ENCODE results near the gene ASCC3.

ASCC3 gene

DNA sequence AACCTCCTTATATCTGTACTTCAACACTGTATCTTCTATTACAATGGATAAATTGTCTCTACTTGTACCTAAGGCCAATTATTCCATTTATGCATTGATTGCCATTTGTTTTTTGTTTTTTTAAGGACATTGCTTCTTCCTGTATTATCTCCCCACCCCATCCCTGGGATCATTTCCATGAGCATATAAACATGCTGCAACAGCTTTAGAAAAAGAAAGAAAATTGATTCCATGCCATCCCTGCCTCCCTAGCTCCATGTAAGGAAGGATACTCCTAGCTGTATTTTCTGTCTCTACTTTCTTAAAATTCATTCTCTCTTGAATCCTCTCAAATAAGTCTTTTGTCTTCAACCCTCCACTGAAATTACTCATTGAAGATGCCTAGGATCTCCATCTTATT lies 314.6 kb downstream of the ASCC3 start:
- DNase-seq, result no peak

DNA sequence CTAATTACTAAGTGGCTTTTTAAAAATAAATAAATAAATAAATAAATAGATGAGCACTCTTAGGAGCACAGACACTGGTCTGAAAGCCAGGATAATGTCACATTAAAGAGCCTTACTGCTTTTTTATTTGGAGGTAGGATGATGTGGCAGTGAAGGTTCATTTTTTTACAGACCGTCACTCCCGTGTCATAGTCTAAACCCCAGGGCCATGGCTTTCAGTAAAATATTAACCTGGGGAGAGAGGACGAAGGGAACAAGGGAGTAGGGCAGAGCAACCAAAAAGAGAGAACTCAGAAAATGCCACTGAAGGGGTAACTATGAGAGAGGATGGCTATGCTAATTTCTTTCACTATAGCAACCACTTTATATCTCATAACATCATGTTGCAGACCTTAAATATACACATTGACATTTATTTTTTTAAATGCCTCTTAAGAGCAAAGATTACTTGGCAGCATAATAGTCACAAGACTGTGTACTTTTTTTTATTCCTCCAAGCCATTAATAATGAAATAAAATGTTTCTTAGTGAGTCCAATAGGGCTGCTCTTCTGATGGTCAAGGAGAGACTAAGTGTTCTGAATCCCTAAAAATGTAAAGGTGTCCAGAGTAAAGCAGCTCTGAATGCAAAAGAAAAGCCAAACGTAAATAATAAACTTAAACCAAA lies 315.6 kb downstream of the ASCC3 start:
- no peak for DNase-seq

DNA sequence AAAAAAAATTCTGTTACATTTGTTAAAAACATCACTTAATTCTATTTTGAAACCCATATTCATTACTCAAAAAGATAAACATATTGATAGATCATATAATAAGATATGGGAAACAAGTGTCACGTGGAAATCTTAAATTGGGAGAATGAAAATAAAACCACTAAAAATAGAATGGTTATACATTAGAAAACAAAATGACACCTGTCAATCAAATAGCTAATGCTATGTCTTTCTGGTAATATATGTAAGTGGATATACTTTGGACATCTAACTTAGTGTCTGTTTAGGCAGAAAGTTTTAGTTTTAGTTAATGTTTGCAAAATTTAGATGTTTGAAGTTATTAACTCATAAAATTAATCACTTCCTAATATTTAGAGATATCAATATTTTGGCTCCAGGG lies 321.3 kb downstream of the ASCC3 start:
- DNase-seq, result no peak

DNA sequence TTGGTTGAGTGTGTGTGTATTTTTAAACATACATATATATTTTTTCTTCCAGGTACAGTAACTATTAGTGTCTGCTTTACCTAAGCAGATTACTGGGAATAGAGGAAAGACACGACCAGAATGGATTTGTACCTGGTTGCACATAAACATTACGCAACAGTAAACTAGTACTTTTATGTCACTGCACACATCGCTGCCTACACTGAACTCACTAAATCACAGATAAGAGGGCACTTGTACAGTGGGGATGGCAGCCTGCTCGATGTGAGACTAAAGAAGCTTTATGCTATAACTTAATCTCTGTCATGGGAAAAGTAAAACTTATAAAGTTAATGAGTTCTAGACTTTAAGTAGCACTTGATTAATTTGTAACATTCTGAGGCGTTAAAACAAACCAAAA lies 326.9 kb downstream of the ASCC3 start:
- no peak for DNase-seq

DNA sequence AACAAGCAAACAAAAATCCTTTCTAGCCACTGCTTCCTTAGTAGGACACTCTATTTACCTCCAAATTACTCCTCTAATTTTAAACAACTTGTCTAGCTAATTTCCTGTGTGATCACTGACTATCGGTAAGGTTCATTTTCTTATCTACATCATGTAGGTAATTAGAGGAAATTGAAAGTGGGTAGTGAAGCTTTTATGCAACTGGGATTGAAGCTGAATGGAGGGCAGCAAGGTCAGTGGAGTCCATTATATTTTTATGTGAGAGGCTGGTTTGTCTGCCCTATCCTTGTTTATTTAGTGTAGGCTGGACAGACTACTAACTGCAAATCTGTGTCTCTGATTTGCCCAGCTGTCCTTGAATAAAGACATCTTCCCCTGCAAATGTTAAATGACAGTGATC lies 327.9 kb downstream of the ASCC3 start:
- peak; percentile 65 to 79 for DNase-seq

DNA sequence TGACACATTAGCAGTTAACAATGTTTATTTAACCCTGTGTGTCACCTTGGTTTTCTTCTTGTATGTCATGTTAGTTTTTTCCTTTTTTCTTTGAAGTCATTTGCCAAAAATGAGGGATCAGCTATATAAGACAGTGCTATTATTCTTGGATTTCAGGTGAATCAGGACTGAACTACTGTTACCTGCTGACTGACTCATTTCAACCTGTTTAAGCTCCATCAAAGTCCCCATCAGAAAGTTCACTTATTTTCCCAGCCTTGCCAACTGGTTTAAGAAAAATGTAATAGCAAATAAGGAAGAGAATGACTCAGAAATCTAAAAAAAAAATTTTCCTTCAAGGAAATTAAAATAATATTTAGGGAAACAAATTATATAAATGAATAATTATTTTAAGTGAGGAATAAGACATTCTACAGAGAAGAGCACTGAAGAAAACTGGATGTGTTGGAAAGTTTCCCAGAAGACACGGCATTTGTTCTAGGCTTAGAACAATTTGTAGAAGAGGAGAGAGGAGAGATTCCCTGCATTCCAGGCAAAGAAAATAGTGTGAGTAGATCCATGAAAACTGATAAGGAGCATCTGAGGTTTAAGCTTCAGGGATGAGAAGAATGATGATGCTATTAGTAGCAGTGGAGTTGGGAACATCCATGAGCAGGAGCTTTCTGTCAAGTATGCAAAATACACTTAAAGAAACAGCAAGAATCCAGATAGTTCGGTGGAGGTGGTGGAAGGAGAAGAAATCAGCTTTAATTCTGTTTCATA lies 331.5 kb downstream of the ASCC3 start:
- DNase-seq, result no peak

DNA sequence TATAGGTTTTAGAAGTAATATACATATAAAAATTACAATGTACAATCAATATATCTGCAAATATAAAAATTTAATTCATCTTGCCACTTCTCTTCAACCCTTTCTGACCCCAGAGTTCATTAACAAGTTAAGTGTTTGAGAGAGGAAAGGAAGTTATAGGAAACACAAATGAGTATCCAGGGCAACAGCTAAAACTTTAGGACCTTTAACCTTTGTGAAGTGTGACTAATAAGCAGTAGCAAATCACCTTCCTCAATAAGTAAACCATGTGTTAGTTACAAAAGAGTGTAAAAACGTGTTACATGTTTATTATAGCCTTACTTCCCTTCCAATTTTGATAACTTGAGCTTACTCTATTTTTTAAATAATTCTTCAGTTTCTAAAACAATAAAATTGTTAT lies 343.0 kb downstream of the ASCC3 start:
- no peak for DNase-seq

DNA sequence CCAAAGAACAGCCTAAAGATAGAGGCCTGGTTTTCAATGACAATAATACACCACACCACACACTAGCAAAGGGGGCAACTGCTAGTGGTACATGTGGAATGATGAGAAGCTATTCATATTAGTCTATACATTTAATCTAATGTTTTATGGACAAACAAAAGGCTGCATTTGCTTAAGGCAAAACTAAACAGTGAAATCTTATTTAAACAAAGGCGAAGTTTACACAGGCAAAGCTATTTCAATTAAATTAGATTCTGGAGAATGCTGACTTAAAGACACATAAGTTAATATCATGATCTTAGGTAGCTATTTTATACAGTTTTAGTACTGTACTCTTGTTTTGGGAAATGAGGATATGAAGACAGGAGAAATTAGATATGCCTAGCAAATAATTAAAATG lies 362.5 kb downstream of the ASCC3 start:
- DNase-seq, result no peak

DNA sequence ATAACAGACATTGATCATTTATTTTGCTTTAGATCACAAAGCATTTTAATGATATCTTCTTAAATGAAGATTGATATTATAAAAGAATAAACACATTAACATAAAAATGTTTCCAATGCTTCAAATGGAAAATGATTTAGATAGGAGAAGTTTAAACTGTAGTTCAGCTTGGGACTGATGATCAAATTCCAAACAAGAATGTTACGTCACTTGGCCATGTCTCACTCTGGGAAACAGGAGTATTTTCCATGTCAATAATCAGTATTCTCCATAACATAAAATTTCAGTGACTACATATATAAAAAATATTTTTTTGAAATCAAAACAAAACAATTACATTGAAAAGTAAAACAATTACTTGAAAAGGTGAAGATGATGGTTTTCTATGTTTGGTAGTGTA lies 363.5 kb downstream of the ASCC3 start:
- no peak for DNase-seq

DNA sequence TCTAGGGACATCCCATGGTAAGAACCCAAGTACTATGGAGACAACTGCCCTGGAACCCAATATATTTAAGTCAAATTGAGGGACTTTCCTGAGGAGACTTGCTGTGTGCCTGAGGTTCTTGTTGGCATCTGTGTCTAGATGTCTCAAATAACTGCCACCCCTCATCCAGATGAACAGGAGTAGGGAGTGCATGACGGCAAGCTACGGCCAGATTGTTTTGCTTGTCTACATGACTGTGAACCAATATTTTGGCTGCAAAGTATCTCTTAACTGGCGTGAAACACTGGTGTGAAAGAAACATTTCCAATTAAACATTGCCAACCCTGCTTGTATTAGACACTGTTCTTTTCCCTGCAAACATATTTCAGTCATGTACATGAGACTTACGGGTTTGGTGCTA lies 364.0 kb downstream of the ASCC3 start:
- no peak for DNase-seq

DNA sequence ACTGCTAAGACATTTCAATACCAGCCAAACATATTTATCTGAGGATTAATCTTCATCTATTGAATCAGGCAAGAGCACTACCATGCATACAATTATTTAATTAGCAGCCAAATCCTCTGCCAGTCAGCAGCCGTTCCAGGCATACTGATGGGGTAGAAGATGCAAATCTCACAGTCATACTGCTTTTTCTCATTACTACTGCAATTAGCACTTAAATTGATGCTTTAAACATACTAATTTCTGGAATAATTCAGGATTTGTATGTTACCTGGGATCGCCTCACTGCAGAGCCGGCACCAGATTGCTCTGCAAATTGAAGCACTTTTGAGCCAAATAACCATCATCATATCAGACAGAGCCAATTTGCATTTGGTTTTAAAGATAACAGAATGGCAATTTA lies 366.5 kb downstream of the ASCC3 start:
- DNase-seq, result no peak

DNA sequence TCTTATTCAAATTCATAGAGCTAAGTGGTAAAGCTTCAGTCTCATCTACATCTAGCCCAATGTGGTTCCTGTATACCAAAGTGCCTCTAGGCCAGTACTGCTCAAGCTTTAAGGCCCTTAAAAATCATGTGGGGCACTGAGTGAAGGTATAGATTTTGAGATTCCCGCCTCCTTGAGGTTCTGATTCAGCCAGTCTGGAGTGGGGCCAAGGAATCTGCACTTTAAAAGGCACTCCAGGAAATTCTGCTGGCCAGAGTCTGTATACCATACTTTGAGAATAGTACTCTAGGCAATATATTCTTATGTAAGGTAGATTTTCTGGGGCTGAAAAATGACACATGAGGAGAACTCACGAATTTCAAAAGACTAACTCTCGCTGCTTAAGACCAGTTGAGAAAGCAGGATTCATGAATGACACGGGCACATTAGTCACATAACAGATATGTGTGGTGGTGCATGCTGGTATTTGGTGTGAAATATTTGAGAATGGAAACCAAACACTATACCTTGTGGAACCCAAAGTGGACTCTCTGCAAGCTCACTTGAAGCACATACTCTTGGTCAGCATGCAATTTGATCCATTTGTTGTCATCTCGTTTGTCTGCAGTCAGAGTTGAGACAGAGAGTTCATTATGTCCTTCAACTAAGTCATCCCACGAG lies 368.8 kb downstream of the ASCC3 start:
- DNase-seq, result no peak

DNA sequence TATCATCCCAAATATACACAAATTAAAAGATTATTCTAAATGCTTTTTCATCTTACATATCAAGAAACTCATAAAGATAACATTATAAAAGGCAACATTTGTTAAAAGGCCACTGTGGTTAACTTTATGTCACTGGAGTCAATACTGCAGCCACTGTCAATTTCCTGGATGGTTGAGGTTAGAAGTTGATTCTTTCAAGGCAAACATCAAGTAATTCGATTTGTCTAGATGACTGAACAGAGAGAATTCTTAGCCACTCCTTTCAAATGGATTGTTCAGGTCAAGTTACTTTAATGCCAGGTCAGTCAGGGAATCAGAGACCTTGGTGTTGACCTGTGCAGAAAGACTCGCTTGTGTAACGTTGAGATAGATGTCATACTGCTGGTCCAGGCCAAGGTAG lies 372.0 kb downstream of the ASCC3 start:
- no peak for DNase-seq

DNA sequence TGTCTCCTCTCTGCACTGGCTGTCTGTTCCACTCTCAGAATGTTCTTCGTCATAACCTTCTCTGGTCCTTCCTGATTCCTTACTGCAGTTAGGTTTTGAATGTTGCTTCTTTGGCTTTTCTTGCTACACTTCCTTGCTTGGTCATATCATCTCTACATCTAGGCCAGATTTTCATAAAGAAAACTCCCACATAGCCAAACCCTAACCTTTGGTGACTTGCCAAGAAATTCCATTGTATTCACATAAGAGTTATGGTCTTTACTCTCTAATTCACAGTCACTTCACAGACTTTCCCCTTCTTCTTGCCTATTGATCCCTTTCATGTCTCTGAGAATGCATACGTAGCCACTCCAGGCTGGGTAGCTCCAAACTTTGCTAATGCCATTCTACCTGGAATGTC lies 374.5 kb downstream of the ASCC3 start:
- no peak for DNase-seq

DNA sequence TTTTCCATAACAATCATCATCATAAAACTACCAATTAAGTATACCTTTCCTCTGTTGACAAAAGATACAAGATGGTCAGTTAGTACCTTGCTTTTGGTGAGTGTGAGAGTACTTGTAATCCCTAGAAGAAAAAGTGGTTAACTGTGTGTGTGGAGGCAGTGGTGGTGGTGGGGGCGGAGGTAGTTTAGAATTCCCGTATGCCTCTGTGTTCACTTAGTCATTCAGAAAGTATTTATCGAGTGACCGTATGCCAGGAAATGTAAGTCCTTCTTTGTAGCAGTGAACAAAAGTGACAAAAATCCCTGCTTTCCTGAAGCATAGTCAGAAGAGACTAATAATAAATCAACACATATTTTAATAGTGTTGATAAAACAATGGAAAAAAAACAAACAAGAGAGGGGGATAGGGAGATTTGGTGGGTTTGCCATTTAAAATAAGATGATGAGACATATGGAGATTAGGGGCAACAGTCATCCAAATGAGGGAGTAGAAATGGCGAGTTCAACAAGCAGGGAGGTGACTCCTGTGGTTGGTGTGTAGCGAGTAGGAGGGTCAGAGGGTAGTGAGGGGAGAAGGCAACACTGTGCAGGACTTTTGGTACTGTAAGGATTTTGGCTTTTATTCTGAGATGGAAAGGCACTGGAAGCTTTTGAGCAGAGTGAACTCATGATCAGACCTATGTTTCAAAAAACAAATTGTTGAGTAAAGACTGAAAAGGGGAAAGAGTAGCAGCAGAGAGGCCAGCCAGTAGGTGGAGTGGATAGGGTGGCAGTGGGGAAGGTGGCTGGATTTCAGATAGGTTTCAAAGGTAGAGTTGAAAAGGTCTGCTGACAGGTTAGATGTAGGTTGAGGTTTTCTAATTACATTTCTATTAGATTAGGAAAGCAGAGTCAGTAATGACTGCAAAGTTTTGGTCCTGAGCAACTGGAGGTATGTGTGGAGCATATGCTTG lies 376.1 kb downstream of the ASCC3 start:
- DNase-seq, result no peak

DNA sequence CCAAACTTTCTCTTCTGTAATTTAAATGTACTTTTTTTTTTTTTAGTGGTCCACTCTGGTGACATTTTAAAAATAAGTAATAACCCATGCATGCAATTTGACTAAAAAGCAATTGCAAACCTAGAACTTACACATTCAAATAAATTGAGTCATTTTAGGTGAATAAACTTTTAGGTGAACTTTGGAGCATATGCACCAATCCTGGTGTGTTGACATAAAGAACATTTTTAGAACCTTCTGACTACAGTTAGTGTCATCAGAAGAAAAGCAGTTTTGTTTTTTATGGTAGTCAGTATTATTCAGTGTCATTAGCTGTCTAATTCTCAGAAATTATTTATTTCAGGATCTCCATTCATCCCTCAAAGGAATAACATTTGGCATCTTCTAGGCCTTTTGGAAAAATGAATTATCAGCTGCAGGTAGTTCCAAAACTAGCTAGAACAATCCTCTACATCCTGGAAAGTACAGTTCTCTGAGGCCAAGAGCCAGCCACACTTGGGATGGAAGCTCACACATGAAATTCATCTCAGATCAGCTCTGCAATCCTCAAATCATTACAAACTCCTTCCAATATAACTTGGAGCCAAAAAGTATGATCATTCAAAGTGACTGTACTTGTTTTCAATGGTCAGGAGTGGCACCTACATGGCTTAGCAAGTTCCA lies 378.0 kb downstream of the ASCC3 start:
- DNase-seq, result no peak

DNA sequence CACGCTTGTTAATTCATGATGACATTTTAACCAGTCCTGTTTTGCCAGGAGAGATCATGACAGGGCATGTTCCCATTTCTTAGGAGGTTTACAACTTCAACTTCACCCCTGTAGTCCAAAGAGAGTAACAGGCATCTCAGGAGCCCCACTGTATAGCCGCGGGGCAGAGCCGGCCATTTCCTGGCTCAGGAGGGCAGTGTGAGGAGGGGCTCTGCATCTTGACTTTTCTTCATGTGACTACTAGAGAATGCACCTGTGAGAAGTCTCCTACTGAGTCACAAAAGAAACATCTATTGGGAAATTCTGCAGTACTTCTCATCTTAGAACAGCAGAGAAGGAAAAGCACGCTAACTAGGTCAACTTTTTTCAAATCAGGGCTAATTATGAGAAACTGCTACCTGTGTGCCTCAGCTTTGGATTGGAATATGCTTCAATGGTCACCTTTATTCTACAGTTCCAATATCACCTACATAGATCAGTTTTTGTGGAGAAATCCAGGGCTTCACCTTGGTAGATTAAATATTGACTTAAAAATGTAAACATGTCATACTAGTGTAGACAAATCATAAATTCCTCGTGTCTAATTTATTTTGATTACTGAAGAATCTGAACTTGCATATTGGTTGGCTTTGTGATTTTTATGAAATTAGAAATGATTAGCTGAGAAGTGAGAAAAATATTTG lies 387.8 kb downstream of the ASCC3 start:
- DNase-seq, result no peak

DNA sequence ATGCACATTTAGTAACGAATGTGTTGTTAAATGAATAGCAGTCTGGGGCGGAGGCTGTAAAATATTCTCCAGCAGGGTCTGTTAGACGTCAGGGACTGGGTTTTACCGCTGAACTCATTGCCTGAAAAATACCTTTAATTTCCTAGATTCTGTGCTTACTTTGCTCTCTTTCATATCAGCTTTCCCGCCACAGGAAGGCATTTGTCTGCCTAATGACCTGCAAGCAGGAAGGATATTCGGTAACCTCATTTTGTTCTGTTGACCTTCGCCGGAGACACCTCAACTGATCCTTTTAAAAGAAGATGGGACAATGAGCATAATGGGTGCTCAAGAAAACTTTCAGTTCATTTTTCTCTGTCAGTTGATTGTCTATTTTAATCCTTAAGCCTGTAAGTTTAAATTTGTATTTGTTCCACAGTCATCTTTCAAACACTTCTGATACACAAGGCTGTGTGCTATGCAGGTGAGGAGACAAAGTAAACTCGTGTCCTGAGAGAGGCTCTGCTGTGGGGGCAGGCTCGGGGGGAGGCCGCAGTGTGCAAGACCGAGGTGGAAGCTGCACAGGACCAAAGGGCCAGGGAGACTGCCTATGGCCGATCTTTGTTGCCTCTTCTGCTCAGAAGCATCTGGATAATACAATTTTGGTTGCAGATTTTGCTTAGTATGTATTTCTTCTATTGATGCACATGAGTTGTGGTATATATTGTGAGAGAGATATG lies 389.0 kb downstream of the ASCC3 start:
- no peak for DNase-seq

DNA sequence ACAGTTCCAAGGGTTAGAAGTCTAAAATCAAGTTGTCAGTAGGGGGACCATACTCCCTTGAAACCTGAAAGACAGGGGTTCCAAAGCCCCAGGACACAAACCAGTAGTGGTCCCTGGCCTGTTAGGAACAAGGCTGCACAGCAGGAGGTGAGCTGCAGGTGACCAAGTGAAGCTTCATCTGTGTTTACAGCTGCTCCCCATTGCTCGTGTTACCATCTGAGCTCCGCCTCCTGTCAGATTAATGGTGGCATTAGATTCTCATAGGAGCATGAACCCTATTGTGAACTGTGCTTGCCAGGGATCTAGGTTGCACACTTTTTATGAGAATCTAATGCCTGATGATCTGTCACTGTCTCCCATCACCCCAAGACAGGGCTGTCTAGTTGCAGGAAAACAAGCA lies 391.1 kb downstream of the ASCC3 start:
- DNase-seq, result no peak

DNA sequence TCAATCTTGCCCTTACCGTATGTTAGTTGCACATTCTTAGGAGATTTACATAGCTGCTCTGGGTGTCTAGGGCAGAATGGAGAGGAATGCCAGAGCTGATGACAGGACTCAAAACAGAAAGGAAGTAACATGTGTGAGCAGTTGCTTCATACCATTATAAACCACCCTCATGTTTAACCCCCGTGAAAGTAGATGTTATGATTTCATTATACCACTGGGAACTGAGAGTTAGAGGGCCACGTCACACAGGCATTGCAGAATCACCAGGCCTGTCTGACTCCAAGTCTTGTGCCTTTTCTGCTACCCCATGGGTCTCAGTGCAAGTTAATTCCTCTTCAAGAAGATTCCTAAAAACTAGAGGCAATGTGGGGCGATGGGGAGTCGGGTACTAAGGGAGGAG lies 392.9 kb downstream of the ASCC3 start:
- DNase-seq, result no peak

DNA sequence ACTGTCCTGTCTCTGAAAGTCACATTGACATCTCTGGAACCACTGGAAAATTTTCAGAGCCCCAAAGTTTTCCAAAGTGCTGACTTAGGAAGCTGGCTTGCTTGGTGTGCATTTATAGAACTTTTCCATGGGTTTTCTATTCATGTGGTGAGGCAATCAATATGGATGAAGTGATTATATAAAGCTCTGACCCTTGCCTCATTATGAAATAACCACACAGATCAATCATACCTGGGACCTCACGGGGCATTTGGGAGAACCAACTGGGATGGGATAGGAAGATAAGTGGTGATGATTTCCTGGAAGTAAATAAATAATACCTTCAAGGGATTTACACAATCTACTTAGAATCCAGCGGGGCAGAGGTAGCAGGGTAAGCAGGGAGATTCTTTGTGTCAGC lies 393.5 kb downstream of the ASCC3 start:
- no peak for DNase-seq

Measured in NCI-H1930 (cell line).